Stimulated activated CD8-positive, alpha-beta memory T cell treated with anti-CD3 and anti-CD28 coated beads, Interleukin-15, amount 100 ng/mL, for 4 hours (primary cell): Measurements from ENCODE around the gene EPB41L2.

Experiments
- DNase-seq, 2 donors: peaks; one replicate each; pipeline ENCODE4 v3.0.0-alpha.2; 2020; ENCODE audit warnings: low read depth in 2 of 2

EPB41L2 gene

GRCh38 chr6:130975325-130975724 is 87.7 kb downstream of the EPB41L2 start:
- no peak for DNase-seq

- DNase-seq: no peak
These were observed 89.3 kb downstream of the EPB41L2 start for GRCh38 chr6:130973521-130974277.

DNA sequence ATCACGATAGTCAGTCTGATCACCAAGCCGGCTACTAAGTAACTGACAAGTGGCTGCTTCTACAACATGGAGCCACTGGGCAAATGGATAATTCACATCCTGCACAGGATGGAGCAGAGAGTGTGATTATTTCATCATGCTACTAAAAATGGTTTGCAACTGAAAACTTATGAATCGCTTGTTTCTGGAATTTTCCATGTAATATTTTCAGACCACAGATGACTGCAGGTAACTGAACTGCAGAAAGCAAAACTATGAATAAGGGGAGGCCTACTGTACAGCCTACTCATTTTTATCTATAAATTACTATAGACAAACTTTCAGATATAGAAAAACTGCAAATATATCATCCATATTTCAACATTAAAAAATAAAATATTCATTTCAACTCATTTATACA is 91.5 kb downstream of the EPB41L2 start:
- no peak for DNase-seq

- no peak for DNase-seq
These were observed 92.1 kb downstream of the EPB41L2 start for GRCh38 chr6:130970839-130971410.

DNA sequence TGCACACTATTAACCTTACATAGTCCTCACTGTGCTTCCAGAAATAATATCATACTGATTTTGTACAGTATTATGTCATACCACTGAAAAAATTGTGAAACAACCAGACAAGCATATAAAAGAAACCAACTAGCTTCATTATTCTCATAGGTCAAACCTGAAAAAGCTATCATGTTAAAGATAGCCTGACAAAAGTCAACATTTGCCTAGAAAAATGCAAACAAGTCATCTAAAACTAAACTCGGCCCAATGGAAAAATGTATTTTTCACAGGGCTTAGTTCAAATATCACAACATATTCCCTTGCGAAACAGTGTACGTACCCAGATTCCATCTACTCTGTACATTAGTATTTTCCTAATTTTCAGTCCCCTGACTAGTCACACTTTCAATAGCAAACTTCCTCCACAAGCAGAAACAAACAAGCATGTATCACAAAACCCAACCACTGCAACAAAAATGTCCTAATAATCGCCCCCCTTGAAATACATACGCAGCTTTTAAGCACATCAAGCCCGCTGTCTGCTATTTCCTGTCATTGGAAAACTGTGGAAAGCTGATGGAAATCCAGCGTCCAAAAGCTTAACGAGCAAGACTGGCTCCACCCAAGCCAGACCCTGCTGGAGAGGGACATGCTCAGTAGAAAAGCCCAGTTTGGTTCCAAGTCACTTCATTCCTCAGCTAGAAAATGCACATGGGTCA is 93.1 kb downstream of the EPB41L2 start:
- no peak for DNase-seq

GRCh38 chr6:130969166-130969565 is 93.9 kb downstream of the EPB41L2 start:
- DNase-seq: no peak

DNA sequence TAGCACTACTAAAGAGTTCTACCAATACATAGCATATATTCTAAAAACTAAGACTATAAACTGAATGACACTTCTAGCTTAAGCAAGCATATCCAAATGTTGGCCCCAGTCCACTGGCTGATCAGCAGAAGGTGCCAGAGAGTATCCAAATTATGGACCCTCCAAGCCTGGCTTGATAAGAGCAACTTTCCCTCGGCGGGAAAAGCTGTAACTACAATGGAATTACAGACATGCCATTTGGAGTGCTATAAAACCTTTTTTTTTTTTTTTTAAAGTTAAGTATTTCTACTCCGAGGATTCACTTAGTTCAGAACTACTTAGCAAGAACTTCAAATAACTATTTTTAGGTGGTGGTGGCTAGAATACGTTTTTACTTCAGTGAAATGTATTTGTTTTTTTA is 94.6 kb downstream of the EPB41L2 start:
- DNase-seq: no peak

- DNase-seq: no peak
These were observed 95.3 kb downstream of the EPB41L2 start for GRCh38 chr6:130967502-130968445.

DNA sequence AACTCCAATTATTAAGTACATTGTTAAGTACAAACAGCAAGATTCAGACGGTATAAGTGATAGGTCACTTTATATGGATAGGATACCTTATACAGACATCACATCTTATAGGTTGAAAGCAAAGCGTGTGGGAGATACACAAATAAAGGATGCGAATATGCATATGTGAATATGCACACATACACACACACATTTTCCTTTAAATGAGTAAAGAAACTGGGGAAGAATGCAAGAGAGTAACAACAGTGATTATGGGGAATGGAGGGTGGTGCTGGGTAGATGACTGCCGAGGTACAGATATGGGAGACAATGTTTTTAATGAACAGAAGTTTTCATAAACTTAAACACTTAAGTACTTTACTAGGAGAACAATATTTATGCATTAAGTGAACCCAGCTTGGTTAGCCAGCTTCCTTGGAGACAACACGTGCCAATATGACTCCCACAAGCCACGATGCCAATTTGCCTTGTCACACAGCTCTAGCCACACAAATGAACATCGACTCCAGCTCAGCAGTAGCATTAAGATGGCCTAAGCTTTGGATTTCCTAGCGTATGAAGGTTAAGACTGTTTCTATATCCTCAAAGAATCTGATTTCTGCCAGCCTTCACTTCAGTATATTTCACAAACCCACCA is 96.6 kb downstream of the EPB41L2 start:
- no peak for DNase-seq

- DNase-seq: no peak
These were observed 97.4 kb downstream of the EPB41L2 start for GRCh38 chr6:130965656-130966055.

DNA sequence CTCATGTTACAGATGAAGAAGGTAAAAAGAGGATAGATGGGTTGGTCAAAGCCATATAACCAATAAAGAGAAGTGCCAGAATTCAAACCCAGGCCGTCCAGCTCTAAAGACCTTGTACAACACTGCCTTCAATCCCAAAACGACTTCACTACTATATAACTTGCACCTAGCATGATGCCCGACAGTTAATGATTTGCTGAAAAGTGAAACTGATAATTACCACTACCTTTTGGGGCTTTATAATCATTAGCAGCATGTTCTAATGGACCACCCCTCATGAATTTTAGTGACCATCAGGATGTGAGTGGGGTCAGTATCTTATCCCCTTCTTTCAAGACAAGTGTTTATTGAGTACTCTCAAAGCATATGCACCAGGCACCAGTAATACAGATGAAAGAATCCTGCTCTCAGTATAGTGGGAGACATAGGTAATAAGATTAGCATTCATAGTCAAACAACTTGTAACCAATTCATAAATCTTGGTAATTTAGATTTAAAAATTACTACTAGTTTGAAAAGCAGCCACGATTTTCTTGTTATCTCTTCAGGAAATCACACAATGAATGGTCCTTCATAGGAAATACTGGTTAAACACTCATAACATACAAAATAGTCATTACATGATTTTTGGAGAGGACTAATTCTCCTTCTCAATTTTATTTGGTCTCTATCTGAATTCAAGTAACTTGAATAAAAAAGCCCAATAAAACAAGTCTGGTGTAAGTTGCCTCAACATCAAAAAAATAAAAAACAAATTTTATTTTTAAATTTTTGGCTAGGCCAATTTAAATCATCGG is 98.0 kb downstream of the EPB41L2 start:
- no peak for DNase-seq

DNA sequence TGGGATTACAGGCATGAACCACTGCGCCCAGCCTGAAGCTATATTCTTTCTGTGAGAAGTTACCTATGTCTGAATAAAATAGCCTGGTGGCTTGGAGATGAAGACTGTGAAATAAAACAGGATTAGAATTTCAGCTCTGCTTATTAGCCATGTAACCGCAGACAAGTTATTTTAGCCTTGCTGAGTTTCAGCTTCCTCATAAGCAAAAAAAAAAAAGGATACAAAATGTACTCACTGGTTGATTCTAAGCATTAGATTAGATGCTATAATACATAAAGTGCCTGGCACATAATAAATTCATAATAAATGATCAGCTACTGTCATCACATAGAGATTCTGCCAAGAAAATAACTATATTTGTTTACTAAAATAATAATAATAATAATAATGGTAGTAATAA is 98.8 kb downstream of the EPB41L2 start:
- no peak for DNase-seq

- DNase-seq: no peak
These were observed 100.1 kb downstream of the EPB41L2 start for GRCh38 chr6:130962966-130963365.

GRCh38 chr6:130961148-130961547 is 101.9 kb downstream of the EPB41L2 start:
- no peak for DNase-seq

- DNase-seq: no peak
These were observed 103.1 kb downstream of the EPB41L2 start for GRCh38 chr6:130959951-130960350.

- DNase-seq: no peak
These were observed 104.6 kb downstream of the EPB41L2 start for GRCh38 chr6:130958468-130958867.

DNA sequence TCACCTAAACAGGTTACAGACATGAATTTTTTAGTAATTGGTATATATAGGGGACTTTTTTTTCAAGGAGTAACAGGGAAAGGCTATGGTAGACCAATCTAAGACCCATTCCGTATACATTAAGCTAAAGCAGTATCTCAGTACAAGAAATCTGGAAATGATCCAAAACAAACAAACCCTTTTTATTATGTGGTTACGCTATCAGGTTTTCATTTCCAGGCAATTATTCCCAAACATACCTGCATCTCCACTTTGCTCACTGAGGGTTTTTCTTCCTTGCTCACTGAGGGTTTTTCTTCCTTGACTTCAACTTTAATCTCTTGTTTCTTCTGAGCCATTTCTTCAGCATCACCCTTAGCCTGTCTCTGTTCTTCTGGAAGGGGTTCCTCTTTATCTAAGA is 107.3 kb downstream of the EPB41L2 start:
- no peak for DNase-seq

DNA sequence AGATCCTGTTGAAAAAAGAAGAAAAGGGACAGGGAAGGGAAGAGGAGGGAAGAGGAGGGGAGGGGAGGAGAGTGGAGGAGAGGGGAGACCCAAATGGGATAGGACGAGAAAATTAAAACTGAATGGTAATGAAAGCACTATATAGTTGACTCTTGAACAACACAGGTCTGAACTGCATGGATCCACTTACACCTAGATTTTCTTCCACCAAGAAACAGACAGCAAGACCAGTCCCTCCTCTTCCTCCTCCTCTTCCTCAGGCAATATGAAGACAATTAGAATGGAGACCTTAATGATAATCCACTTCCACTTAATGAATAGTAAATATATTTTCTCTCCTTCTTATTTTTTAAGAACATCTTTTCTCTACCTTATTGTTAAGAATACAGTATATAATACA is 113.5 kb downstream of the EPB41L2 start:
- no peak for DNase-seq

GRCh38 chr6:130947464-130947863 is 115.6 kb downstream of the EPB41L2 start:
- DNase-seq: no peak

GRCh38 chr6:130946076-130946475 is 117.0 kb downstream of the EPB41L2 start:
- DNase-seq: no peak
